GM12878 (cell line): ENCODE results near the gene DAPK2. TPM values are rescaled to one million over a fixed set of nuclear protein-coding genes. Genes with fewer than 3 reads are reported as not detected.
A peak's percentile ranks its signal among the peaks of the same experiment; 100 is the strongest.

Source experiments
- ATAC-seq: fragments of 200-7000 bp; cut with Tn5 transposase; 3 replicates; pipeline ENCODE4 v1.9.1; 2020; ENCODE audit warnings: mild to moderate bottlenecking, moderate library complexity
- BruUV-seq: library from RNA; stranded (reverse); fragments of 400-500 nt; replicated peaks from 2 replicates; lab custom pipeline; 2021; lab: Mats Ljungman, UMichigan
- CTCF ChIA-PET: fragments of 300-600 bp; sonication (Branson Sonifier 250); formaldehyde crosslinking; extraction: SDS; loops from one replicate; lab custom pipeline; 2021; ENCODE audit warnings: inconsistent platforms; lab: Yijun Ruan, JAX
- POLR2A ChIA-PET: fragments of 350-600 bp; formaldehyde crosslinking; extraction: SDS; loops from one replicate; lab custom pipeline; 2021; ENCODE audit warnings: inconsistent platforms; lab: Charles Lee
- RAD21 ChIA-PET: fragments of 300-600 bp; sonication (Branson Sonifier 250); formaldehyde crosslinking; loops from one replicate; lab custom pipeline; 2023; ENCODE audit warnings: antibody characterized with exemption; ENCODE audit not compliant: unreplicated experiment; lab: Charles Lee
- SMC1A ChIA-PET: fragments of 300-600 bp; sonication (Branson Sonifier 250); formaldehyde crosslinking; loops from one replicate; lab custom pipeline; 2023; ENCODE audit not compliant: unreplicated experiment, uncharacterized antibody; lab: Charles Lee
- DNase-seq: peaks from one replicate; pipeline ENCODE4 v3.0.0-alpha.2; 2011; ENCODE audit warnings: low read depth, low spot score
- FAIRE-seq: peaks from 3 replicates; lab custom pipeline; 2011; peaks lifted over from hg19 to GRCh38; lab: Jason Lieb, UNC
- H2AFZ ChIP-seq: 2 replicates; pipeline ENCODE4 v1.6.0; 2011; ENCODE audit warnings: low read depth, low read length, control low read depth; ENCODE audit not compliant: control insufficient read depth
- H3K27ac ChIP-seq: 2 replicates; pipeline ENCODE4 v1.5.1; 2011; ENCODE audit warnings: control low read depth; ENCODE audit not compliant: control insufficient read depth, insufficient read depth
- H3K27me3 ChIP-seq, 2 experiments: replicated peaks in 1 of 2; 2 replicates each; pipeline versions ENCODE4 v1.6.0 to v1.6.1; 2011; ENCODE audit warnings: low read length in 1 of 2; ENCODE audit not compliant: control insufficient read depth in 2 of 2, insufficient read depth in 2 of 2
- H3K36me3 ChIP-seq, 2 experiments: 2 replicates each; pipeline ENCODE4 v1.5.1; 2011; ENCODE audit warnings: low read length in 1 of 2; ENCODE audit not compliant: control insufficient read depth in 2 of 2, insufficient read depth in 2 of 2
- H3K4me1 ChIP-seq: 2 replicates; pipeline ENCODE4 v1.6.1; 2011; ENCODE audit warnings: mild to moderate bottlenecking, low read length, moderate library complexity, mixed read lengths; ENCODE audit not compliant: control insufficient read depth, insufficient read depth
- H3K4me2 ChIP-seq: 2 replicates; pipeline ENCODE4 v1.6.0; 2011; ENCODE audit warnings: control low read depth; ENCODE audit not compliant: control insufficient read depth, insufficient read depth
- H3K4me3 ChIP-seq: fragments of 200-600 bp; sonication (generic); 2 replicates; pipeline ENCODE4 v1.5.1; 2016
- H3K79me2 ChIP-seq: 2 replicates; pipeline ENCODE4 v1.6.0; 2011; ENCODE audit warnings: low read length; ENCODE audit not compliant: control insufficient read depth, insufficient read depth
- H3K9ac ChIP-seq: 2 replicates; pipeline ENCODE4 v1.8.0; 2011; ENCODE audit warnings: low read length, control low read depth, mixed read lengths; ENCODE audit not compliant: control insufficient read depth, insufficient read depth
- H3K9me3 ChIP-seq: replicated peaks from 3 replicates; pipeline ENCODE4 v1.5.1; 2011; ENCODE audit warnings: mild to moderate bottlenecking, low read length; ENCODE audit not compliant: control insufficient read depth, insufficient read depth
- H4K20me1 ChIP-seq: 2 replicates; pipeline ENCODE4 v1.6.0; 2011; ENCODE audit not compliant: control insufficient read depth, insufficient read depth
- BCL3 ChIP-seq: IDR thresholded peaks from 2 replicates; pipeline ENCODE4 v1.6.1; 2011; ENCODE audit warnings: borderline replicate concordance, low read depth, mild to moderate bottlenecking, moderate library complexity, low read length; ENCODE audit not compliant: insufficient read depth, poor library complexity, severe bottlenecking
- CUX1 ChIP-seq: IDR thresholded peaks from 2 replicates; pipeline ENCODE4 v1.6.1; 2012; ENCODE audit warnings: improper control_type of control experiment, low read depth, low read length; ENCODE audit not compliant: insufficient replicate concordance
- DPF2 ChIP-seq: fragments of 450-650 bp; IDR thresholded peaks from 2 replicates; pipeline ENCODE4 v1.6.1; 2017; ENCODE audit warnings: mild to moderate bottlenecking
- EGR1 ChIP-seq, 2 experiments: IDR thresholded peaks; 1 replicate in 1 of 2; 2 replicates in 1 of 2; pipeline ENCODE4 v1.6.1; 2011 to 2012; ENCODE audit warnings: low read depth in 2 of 2, low read length in 2 of 2, borderline replicate concordance in 1 of 2, mild to moderate bottlenecking in 1 of 2, moderate library complexity in 1 of 2
- EP300 ChIP-seq, 2 experiments: fragments of 150-350 bp in 1 of 2; IDR thresholded peaks; 2 replicates each; pipeline ENCODE4 v1.6.1; 2011 to 2012; ENCODE audit warnings: low read depth in 2 of 2, low read length in 2 of 2, borderline replicate concordance in 1 of 2, improper control_type of control experiment in 1 of 2, inconsistent platforms in 1 of 2; ENCODE audit not compliant: control insufficient read depth in 1 of 2
- MEF2B ChIP-seq: fragments of 450-650 bp; IDR thresholded peaks from 2 replicates; pipeline ENCODE4 v1.6.1; 2018; ENCODE audit warnings: mild to moderate bottlenecking, moderate library complexity; ENCODE audit not compliant: partially characterized antibody, poor library complexity, severe bottlenecking
- RAD21 ChIP-seq: IDR thresholded peaks from 2 replicates; pipeline ENCODE4 v1.6.1; 2011; ENCODE audit warnings: mild to moderate bottlenecking, low read depth, low read length, moderate library complexity; ENCODE audit not compliant: insufficient read depth
- RUNX3 ChIP-seq: IDR thresholded peaks from 2 replicates; pipeline ENCODE4 v1.6.1; 2012; ENCODE audit warnings: low read length, inconsistent platforms
- WGBS: methylation state at CpG from one replicate; pipeline ENCODE4 v1.1.6; 2016; ENCODE audit warnings: low lambda C conversion rate; ENCODE audit not compliant: insufficient replicate concordance, insufficient coverage; ENCODE audit errors: missing lambda C conversion rate; 5-methylcytosine and 5-hydroxymethylcytosine counted together
- in situ Hi-C: fragments of 300-500 bp; cut with MboI; formaldehyde crosslinking; loops from 9 replicates; pipeline ENCODE4 v1.14.3; 2018; ENCODE audit warnings: mixed read lengths
- intact Hi-C: fragments of 100-400 bp; cut with micrococcal nuclease; formaldehyde crosslinking; loops from one replicate; pipeline ENCODE4 v1.14.2; 2022; ENCODE audit not compliant: unreplicated experiment
- polyA plus RNA-seq, 11 experiments: library from polyadenylated mRNA; depleted of rRNA in 4 of 11; unstranded in 6 of 11; stranded (reverse) in 5 of 11; fragments of >200 nt; fragmentation: Nextera tagmentation in 4 of 11; fragmentation: Illumina TruSeq in 1 of 11; extraction: Ambion mirVana in 4 of 11; extraction: Trizol in 1 of 11; gene quantifications; 1 replicate in 1 of 11; 2 replicates in 10 of 11; pipeline versions ENCODE4 v1.2.1 to v1.2.3, GENCODE V29; 2011 to 2016; ENCODE audit warnings: inconsistent platforms in 2 of 11, missing spikeins in 2 of 11, low read depth in 1 of 11
- total RNA-seq, 4 experiments: library from RNA; depleted of rRNA in 3 of 4; stranded (reverse); fragments of >200 nt in 3 of 4; fragmentation: Illumina TruSeq in 1 of 4; extraction: Trizol in 1 of 4; gene quantifications; 2 replicates each; pipeline versions ENCODE4 v1.2.1 to v1.2.3, GENCODE V29; 2013 to 2021
- TF ChIP-seq, protein P1 (sequence below): fragments of 450-650 bp; IDR thresholded peaks from 2 replicates; pipeline ENCODE4 v1.6.1; 2017; ENCODE audit warnings: low read depth, mild to moderate bottlenecking, moderate library complexity

The DAPK2 gene
- total and polyA plus RNA-seq, 10 of the 15 experiments (the other 5 are each of a cell fraction or from before 2014, with no cell fraction given): 0.69 to 8.4 (median 4.1) TPM

DNA sequence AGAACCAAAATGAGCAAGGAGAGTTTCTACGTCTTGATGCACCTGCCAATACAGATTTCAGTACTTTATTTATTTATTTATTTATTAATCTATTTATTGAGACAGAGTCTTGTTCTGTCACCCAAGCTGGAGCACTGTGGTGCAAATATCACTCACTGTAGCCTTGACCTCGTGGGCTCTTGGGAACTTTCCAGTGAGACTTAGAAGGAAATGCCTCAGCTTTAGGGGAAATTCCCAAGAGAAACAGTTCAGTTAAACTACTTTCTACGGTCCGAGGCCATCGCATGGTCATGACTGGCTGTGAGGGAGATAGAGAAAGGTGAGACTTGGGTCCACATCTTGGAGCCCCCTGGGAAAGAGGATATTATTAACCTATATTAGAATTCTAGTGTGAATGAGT is 165.5 kb downstream of the DAPK2 start (continued):
- TF ChIP-seq MEF2B (peak; percentile 22), DPF2 (no peak), BCL3 (no peak), EP300 (IDR thresholded peaks at IDR 0.05; ENCODE audit: borderline replicate concordance in 1 of 2, control insufficient read depth in 1 of 2, low read depth in 2 of 2, low read length in 2 of 2) (peak in 1 of 2 experiments; percentile 35; a peak in 1 of 4 replicates), RAD21 (0 out of 2 replicates have a peak, but pooled peaks have one; percentile 6), RUNX3 (peak; percentile 12; the same call in 1 of the 2 replicates)
- TF ChIP-seq, protein P1, sequence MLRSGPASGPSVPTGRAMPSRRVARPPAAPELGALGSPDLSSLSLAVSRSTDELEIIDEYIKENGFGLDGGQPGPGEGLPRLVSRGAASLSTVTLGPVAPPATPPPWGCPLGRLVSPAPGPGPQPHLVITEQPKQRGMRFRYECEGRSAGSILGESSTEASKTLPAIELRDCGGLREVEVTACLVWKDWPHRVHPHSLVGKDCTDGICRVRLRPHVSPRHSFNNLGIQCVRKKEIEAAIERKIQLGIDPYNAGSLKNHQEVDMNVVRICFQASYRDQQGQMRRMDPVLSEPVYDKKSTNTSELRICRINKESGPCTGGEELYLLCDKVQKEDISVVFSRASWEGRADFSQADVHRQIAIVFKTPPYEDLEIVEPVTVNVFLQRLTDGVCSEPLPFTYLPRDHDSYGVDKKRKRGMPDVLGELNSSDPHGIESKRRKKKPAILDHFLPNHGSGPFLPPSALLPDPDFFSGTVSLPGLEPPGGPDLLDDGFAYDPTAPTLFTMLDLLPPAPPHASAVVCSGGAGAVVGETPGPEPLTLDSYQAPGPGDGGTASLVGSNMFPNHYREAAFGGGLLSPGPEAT: peak; percentile 12; the same call in 1 of the 2 replicates
- TF ChIP-seq, all 136 proteins: peak for 9

DNA sequence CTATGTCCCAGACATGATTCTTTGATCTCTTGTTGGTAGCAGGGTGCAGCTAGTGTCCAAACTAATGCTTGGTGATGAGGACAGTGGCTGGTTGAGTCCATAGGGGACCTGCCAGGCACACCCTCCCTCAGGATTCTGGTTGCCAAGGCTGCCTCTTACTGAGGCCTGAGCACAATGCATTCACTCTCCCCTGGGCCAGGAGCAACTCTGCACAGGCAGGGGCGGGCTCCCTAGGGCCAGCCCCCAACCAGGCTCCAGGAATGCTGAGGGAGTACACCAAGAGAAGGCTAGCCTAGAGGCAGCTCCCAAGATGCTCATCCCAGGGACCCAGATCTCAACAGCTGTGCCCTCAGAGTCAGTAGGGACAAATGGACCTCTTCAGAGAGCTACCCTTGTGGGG is 166.3 kb downstream of the DAPK2 start:
- Histone ChIP-seq H2AFZ (peak overlapping the region; percentile 33; the same call in 1 of the 2 replicates), H3K4me1 (peaks cover 53% of the 10 kb centered on the region), H4K20me1 (no peaks in the 10 kb centered on the region), H3K4me3 (no peak overlapping the region), H3K79me2 (no peaks in the 10 kb centered on the region), H3K27me3 (no peaks in the 10 kb centered on the region), H3K27ac (peak overlapping the region; percentile 66), H3K36me3 (no peaks in the 10 kb centered on the region), H3K9me3 (no peaks in the 10 kb centered on the region), H3K4me2 (no peak overlapping the region), H3K9ac (peak overlapping the region; percentile 52; the same call in 1 of the 2 replicates)
- ChIA-PET RAD21 (interaction anchor here (0.6 to 7.2 kb wide), 11 partner anchors 11 to 270 kb away, joined by 3 to 77 read pairs (median 10); no protein-coding TSS in a partner anchor), CTCF (interaction anchor here (0.6 to 6.1 kb wide), 8 partner anchors 10 to 127 kb away, joined by 3 to 37 read pairs (median 10); no protein-coding TSS in a partner anchor), POLR2A (interaction anchor here (1.6 to 5.4 kb wide), 5 partner anchors 10 to 103 kb away, joined by 7 to 53 read pairs (median 13); partner anchors contain the start of gene HERC1), SMC1A (interaction anchor here (0.9 to 7.4 kb wide), 8 partner anchors 12 to 130 kb away, joined by 3 to 143 read pairs (median 16); partner anchors contain the start of gene HERC1)
- DNase-seq (no peak), ATAC-seq (no peak), FAIRE-seq (no peak)
- 92% methylated on average over 1 of the region's 1 CpG for WGBS
- intact Hi-C loops (no loop called here), in situ Hi-C loops (no loop called here)
- TF ChIP-seq CUX1: no peak
- peak in 1 of 2 experiments; percentile 11; a peak in 1 of 3 replicates for TF ChIP-seq EGR1 (IDR thresholded peaks at IDR 0.05; ENCODE audit: borderline replicate concordance in 1 of 2, low read depth in 2 of 2, low read length in 2 of 2)
- BruUV-seq: no TSS peak
